ENCODE data around the gene DMKN.

The DMKN gene

DNA sequence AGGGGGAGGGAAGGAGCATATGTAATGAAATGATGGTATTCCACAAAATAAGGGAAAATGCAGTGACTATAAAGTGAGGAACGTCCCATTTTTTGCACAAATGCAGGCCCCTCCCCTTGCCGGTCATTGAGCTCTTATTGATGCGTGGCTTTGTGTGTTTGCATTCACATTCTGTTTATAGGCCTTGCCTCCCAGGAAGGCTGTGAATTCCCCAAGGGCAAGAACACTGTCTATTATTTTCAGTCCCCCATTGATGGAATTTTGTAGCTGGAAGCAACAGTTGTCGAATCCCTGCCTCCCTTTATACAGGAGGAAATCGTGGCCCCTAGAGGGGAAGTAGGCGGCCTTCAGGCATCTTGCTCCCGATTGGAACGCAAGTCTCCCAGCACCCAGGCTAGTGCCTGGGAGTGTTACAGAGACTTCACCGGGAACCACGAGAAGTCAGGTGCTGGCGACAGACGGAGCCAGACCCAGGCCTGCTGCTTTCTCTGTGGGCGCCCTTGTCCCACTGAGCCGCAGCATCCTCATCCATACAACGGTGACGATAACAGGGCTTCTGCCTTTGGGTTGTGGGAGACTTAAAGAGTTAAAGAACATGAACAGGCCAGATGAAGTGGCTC, 7.8 kb upstream of the DMKN start:
- no peak for DNase-seq

DNA sequence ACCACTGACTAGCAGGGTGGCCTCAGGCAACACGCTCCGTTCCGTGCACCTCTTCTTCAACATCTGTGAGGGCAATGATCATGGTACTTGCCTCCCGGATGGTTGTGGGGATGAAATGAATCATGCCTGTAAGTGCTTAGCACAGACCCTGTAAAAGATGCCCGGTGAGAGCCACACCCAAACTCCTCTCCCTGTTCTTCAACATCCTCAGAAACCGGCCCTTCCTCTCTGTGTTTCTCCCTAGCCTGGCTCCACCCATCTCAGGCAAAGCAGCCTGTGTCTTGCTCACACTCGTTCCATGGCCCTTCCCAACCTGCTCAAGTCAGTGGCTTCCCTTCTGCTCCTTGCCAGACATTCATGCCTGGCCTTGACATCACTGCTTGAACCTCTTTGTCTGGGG, 5.8 kb upstream of the DMKN start:
- DNase-seq, result no peak

DNA sequence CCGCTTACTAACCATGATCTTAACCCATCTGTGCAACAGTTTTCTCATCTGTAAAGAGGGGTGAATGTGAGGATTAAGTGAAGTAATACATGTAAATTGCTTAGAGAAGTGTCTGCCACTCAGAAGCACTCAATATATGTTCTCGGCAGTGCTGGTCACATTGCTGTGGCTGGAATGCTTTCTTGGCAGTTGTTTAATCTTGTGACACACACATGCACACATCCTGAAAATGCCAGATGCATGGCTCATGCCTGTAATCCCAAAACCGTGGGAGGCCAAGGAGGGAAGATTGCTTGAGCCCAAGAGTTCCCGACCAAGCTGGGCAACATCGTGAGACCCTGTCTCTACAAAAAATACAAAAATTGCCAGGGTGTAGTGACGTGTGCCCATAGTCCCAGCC, 4.9 kb upstream of the DMKN start:
- no peak for DNase-seq

DNA sequence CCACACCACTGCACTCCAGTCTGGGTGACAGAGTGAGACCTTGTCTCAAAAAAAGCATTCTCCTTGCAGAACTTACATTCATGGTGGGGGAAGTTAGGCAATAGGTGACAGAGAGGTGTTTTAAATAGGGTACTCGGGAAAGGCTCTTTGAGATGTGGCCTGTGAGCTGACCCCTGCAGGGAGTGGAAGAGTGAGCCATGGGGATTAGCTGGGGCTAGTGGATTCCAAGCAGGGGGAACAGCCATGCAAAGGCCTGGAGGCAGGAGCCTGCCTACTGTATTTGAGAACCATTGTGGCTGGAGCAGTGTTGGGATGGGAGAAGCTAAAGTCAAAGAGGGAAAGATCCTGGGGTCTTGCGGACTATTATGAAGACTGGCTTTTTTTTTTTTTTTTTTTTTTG, 3.9 kb upstream of the DMKN start:
- DNase-seq, result no peak

DNA sequence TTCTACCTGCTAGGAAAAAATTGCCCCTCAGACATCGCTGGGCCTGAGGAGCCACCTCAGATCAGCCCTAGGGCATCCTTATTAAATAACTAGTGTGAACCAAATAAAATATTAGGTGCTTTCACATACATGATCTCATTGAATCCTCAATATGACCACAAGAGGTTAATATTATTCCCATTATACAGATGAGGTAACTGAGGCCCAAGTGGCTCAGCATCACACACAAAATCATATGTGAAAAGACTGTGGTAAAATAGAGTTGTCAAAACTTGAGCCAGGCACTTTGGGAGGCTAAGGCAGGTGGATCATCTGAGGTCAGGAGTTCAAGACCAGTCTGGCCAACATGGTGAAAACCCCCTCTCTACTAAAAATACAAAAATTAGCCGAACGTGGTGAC, 2.9 kb upstream of the DMKN start:
- DNase-seq, result no peak

DNA sequence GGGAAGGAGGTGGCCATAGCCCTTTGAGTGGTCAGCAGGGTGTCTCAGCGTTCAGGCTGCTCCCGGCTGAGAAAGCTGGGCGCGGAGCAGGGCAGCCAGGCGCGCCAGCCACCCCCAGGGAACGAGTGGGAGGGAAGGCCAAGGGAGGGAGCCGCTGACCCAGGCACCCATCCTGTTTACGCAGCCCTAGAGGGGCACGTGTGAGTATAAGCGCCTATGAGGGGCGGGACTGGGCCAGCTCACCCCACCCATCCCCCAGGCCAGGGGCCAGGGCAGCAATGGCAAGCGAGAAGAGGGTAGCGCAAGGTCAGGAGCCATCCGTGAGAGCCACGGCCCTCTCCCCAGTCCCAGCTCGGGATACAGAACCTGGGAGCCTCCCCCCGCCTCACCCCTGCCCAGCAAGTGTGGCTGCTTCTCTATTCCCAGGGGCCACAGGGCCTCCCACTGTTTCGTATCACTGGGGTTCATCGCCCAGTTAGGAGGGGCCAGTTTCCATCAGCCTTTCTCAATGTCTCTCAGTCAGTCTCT, 897 bp upstream of the DMKN start:
- DNase-seq, result no peak

DNA sequence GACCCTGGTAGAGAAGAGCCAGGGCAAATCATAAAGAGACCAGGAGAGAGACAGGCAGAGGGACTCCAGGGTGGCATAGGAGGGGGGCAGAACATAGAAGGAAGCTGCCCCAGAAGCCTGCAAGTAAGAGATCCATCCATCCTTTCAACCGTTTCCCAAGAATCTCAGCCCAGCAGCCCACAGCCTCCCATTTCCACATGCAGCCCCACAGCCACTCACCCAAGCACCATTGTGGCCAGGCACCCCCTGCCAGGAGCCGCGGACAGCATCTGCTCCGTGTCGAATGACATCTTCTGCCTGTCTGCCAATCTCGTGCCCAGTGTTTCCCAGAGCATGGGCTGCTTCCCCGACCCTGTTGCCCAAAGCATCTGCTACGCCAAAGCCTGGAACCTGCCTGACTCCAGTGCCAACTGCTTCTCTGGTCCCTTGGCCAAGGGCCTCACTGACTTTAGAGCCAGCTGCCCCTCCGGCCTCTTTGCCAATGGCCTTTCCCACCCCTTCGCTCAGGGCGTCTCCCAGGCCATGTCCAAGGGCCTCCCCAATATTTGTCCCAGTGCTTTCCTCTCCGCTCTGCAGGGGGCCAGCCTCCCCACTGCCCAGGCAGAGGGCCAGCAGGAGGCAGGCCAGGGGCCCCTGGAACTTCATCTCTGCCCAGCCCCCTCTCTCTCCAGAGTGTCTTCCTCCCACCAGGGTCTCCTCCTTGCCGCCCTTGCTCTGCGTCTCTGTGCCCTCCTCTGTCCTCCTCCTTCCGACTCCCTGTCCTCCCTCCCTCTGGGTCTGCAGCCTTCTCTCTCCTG, 420 bp downstream of the DMKN start:
- DNase-seq, result no peak

DNA sequence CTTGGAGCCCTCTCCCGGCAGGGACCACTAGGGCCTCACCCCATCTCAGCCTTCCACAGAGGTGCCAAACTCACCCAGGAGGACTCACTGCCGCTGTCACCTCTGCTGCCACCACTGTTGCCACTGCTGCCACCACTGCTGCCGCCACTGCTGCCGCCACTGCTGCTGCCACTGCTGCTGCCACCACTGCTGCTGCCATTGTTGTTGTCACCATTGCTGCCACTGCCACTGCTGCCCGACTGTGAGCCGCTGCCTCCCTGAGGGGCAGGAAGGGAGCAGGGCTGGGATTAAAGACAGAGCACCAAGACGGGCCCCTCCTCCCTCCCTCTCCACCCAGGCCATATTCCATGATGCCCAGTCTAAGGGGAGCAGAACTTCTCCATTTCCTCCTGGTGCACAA, 2.1 kb downstream of the DMKN start:
- DNase-seq, result no peak

DNA sequence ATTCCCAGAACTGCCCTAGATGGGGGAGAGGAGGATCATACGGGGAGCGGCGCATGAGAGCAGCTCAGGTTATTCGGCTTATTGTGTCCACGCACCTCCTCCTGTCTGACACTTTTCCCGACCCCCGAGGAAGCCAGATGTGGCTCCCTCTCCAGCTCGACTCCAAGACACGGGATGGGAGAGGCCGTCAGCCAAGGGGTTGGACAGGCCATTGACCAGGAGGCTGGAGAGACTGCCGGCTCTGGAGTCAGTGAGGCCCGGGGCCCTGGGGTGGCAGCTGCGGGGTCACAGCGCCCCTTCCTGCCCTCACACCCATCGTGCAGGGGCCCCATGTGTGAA, 2.9 kb downstream of the DMKN start:
- DNase-seq, result no peak

DNA sequence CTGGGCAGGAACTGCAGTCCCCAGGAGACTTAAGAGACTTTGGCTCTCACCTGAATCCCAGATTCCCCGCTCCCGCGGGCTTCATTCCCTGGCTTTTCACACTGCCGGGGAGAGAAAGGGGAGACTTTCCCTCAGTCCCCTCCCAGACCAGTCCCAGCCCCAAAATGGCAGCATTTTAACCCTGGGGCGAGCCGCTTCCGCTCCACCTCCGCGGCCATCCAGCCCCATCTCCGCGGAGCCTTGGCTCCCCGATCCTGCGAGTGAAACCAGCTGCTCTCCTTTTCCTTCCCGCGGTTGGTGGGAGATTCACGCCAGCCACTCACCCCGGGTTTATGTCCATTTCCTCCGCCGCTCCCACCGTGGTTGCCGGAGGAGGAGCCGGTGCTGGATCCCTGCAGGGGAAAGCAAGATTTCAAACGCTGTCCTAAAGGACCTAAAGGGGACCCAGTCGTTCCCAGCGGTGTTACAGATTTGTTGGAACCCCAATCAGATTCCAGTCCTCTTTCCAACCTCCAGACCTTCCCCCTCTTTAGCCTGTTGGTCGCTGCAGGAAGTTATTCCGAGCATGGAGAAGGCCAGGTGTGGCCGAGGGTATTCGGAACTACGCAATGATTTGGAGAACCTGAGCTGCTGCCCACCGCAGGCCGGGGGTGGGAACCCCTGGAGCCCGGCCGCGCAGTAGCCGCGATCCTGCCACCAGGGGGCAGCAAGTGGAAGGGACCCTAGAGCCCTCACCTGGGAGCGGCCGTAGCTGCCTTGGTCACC, 3.4 kb downstream of the DMKN start:
- DNase-seq, result peak; percentile 60

DNA sequence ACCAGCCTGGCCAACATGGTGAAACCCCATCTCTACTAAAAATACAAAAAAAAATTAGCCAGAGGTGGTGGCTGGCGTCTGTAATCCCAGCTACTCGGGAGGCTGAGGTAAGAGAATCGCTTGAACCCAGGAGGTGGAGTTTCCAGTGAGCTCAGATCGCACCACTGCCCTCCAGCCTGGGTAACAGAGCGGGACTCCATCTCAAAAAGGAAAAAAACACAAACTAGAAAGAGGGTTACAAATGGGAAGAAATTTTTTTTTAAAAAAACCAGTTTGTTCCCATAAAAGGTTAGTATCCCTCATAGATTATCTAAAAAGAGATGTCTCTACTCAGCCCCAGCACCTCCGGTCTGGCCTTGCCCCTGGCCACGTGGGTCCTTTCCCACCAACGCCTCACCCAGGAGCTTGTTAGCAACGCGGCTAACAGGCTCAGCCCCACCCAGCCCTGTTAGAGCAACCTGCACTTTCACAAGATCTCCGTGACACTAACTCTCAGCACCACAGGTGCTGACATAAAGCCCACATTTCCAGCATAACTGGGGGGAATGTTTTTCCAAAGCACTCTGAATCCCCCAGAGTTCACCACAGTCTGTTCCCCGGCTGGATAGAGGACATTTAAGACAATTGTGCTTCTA, 4.3 kb downstream of the DMKN start:
- DNase-seq, result peak; percentile 34

DNA sequence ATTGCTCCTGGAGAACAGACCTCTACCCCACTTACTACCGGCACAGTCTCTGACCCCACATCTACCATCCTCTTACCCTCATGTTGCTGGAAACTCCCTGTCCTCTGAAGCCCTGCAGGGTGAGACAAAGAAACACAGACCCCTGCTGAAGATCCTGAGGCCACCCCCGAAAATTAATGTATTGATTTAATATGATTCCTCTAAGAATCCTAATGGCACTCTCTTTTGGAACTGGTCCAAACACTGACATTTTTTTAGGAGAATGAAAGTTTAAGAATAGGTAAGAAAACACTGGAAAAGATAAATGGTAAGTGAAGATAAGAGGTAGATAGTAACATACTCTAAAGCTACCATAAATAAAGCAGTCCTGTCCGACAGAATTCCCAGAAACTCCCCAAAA, 5.3 kb downstream of the DMKN start:
- no peak for DNase-seq

DNA sequence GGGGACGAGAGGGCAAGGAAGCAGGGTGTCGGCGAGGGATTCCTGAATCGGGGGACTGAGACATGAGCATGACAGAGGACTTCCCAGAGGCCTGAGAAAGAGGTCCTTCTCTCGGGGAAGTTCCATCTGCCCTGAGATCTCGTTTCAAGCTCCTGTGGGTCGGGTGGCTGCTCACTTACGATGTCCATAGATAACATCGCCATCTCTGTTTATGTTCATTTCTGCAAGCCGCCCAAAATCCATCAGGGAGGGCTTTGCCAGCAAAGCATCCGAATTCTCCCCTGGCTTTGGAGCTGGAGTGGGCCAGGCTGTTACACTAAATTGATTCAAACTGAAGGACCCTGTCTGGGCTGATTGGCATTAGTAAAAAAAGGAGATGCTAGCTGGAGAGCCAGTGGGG, 5.9 kb downstream of the DMKN start:
- no peak for DNase-seq

DNA sequence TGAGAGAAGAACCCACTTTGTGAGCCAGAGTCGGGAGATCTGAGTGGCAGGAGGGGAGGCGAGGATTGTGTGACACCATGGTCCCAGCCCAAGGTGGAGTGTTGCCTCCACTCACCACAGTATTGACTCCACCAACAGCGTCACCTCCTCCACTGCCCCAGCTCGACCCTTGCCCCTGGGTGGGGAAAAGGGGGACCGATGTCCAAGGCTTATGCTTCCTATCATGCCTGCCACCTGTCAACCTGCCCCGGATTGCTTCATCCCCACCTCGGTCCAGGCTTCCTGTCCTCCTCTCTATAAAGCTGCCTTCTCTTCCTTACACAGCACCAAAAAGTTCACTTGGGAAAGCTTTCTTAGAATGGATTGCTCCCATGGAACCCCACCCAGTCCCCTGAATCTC, 7.4 kb downstream of the DMKN start:
- no peak for DNase-seq

DNA sequence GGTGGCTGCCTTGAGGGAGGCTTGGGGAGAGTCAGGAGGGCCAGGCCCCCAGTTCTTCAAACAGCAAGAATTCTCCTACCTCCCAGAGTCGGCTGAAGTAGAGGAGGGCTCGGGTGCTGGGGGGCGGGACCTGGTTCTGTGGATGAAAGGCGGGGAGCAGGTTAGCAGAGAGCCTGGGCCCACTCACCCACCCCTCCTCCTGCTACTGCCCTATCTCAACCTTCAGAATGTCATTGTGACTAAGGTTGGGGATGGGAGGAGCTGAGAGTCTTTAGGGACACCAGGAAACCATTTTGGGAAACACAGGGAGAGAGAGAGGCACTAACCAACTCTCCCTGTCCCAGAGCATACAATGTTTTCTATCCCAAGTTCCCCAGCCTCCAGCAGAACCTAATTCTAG, 10.7 kb downstream of the DMKN start:
- no peak for DNase-seq

DNA sequence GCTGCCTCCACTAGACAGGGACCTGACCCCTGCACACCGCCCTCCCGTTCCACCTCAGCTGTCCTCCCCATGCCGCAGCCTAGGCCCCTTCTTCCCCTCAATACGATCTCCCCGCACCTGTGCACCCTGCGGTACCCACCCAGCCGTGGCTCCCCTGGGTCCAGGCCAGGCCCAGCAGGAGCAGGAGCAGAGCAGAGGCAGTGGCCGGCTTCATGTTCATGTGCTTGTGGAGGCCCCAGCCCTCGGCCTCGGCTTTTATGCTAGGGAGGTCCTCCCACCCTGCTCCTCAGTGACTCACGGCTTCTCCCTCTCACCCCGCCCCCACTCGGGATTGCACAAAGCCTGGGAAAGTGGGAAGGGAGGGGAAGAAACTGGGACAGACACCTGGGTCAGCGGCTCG, 11.8 kb downstream of the DMKN start:
- DNase-seq, result no peak

DNA sequence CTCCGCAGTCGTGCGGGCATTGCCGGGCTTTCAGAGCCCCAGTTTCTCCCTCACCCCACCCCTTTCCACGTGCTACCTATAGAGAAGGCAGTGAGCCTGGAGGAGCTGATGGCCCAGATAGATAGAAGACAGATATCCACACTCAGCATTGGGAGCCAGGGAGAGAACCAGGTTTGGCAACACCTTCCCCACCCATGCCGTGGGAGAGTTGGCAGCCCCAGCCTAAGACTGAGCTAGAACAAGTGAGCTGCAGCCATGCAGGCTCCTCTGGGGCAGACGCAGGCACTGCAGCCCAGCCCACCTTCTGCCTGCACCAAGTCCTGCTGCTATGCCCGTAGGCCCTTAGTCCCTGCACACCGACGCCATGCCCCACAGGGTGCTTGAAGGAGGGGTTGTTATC, 12.8 kb downstream of the DMKN start:
- DNase-seq, result no peak

DNA sequence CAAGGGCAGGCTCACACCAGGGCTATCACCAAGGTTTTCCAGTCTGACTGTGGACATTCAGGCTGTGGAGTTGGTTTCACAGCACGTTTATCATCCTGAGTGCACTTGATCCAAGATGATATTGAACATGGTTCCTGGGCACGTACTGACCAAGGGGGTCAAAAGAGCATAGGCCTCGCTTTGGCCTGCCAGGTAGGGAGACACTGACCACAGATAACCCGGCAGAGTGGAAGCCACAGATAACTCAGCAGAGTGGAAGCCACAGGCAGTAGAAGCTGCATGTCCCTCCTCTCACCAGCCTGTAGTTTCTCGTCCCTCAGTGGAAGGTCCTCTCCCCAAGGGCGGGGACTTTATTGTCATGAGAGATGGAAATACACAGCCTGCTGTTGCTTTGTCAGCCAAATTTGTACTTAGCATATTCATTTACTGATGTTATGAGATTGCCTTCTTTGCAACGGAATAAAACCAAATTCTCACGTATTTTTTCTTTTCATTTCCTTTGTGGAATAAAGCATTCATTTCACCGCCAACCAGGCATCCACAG, 14.4 kb downstream of the DMKN start:
- peak; percentile 19 for DNase-seq

DNA sequence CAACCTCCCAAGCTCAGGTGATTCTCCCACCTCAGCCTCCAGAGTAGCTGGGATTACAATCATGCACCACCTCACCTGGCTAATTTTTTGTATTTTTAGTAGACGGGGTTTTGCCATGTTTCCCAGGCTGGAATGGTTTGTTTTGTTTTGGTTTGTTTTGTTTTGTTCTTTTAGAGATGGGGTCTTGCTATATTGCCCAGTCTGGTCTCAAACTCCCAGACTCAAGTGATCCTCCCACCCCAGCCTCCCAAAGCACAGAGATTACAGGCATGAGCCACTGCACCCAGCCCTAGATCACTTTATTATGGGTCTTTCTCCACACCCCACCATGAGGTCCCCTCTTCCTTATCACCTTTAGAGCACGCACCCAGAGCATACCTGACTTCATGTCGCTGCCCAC, 15.2 kb downstream of the DMKN start:
- DNase-seq, result no peak

DNA sequence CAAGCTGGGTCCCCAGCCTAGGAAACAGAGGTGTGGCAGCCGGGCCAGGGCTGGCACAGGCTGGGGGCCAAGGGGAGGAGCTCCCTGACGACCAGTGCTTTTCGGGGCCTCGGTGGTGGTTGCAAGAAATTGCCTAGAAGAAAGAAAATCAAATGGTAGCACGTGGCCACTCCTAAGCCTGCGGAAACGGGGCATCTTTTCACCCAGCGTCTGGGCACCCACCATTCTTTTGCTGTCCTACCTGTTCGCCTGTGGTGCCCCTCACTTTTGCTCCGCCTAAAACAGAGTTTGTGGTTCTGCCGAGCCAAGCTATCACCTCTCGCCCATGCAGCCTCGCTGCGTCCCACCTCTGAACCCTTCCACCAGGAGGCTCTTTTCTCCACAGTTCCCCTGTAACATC, 16.0 kb downstream of the DMKN start:
- DNase-seq, result no peak

DNA sequence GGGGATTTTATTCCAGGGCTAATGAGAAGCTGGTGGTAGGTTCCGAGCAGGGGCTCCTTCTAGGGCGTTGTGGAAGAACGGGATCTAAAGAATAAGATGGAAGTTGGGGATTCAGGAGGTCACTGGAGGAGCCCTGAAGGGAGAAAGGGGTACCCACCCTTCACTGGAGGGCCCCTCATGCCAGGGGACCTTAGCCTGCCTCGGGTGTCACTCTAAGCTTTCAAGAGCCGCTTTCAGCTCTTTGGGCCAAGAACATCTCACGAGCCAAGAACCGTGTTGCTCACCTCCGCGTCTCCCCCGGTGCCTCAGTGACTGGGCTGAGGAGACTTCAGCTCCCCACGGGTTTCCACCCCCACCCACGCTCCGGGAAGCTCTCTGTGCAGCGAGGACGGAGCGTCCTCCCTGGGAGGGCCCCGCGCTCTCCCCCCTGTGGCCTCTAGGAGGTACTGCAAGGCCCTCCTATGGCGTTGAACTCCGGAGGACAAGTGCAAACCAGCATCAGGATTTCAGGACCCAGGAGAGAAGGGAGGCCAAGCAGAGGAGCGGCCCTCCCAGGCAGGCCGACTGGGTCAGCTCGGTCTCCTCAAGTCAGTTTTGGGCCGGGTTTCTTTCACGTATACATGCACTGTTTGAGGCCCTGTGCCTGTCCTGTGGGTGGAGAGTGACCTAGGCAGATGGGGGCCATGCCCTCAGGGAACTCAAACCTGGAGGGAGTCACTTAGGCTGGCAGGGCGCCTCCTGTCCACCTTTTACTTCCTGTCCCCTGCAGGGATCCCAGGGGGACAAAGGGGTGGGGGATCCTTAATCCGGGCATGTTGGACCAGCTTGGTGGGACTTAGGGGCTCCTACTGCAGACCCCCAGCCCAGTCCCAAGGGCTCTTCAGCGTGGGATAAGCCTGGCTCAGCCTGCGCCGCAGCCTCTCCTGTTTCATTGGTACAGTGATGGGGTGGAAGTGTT, 18.1 kb downstream of the DMKN start:
- peak; percentile 60 for DNase-seq

DNA sequence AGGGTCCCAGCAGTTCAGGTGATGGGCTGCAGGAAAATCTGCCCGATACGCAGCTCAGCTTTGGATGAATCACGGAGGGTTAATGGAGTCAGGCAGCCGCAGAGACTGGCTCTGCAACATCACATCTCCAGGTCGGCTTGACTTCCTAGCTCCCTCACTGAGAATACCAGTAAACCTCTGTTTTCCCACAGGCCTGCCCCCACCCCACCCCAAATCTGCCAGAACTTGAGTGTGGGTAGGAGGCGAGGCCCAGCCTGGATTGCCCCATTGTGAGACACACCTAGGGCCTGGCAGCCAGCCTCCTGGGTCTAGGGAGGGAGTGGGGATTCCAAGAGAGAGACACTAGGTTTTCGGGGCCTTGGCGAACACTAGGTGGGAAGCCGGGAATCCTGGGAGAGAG, 19.5 kb downstream of the DMKN start:
- no peak for DNase-seq
